SK-N-MC (cell line): Measurements from ENCODE around the gene UMOD.

Experiments
- DNase-seq: peaks from one replicate; pipeline ENCODE4 v3.0.0-alpha.2; 2011; ENCODE audit warnings: low read depth, low spot score
- H3K27ac ChIP-seq: fragments of 200-600 bp; sonication (generic); 2 replicates; pipeline ENCODE4 v1.5.1; 2016; ENCODE audit warnings: mixed run types
- H3K36me3 ChIP-seq: fragments of 200-600 bp; sonication (generic); 2 replicates; pipeline ENCODE4 v1.6.1; 2017; ENCODE audit warnings: antibody characterized with exemption, low read length, mixed read lengths; ENCODE audit not compliant: insufficient read depth
- H3K4me3 ChIP-seq: fragments of 200-600 bp; sonication (generic); 2 replicates; pipeline ENCODE4 v1.5.1; 2016
- H3K9ac ChIP-seq: fragments of 200-600 bp; sonication (generic); 2 replicates; pipeline ENCODE4 v1.8.0; 2017; ENCODE audit warnings: mixed run types, mixed read lengths; ENCODE audit not compliant: insufficient read length
- H3K9me3 ChIP-seq: fragments of 200-600 bp; sonication (generic); 2 replicates; pipeline ENCODE4 v1.6.1; 2017; ENCODE audit warnings: low read depth, mild to moderate bottlenecking, antibody characterized with exemption, low read length, moderate library complexity, mixed read lengths
- EZH2 ChIP-seq: fragments of 200-600 bp; sonication (generic); IDR thresholded peaks from one replicate; pipeline ENCODE4 v1.6.1; 2017; ENCODE audit warnings: antibody characterized with exemption
- FOXP2 ChIP-seq: optimal IDR thresholded peaks from 2 replicates; pipeline ENCODE3; 2011; ENCODE audit warnings: mild to moderate bottlenecking, moderate library complexity; ENCODE audit not compliant: insufficient read depth; ENCODE audit errors: extremely low read length, control extremely low read depth
- POLR2AphosphoS5 ChIP-seq: IDR thresholded peaks from 2 replicates; pipeline ENCODE4 v1.6.1; 2012; ENCODE audit warnings: mild to moderate bottlenecking, low read depth, low read length, borderline replicate concordance

Gene UMOD

DNA sequence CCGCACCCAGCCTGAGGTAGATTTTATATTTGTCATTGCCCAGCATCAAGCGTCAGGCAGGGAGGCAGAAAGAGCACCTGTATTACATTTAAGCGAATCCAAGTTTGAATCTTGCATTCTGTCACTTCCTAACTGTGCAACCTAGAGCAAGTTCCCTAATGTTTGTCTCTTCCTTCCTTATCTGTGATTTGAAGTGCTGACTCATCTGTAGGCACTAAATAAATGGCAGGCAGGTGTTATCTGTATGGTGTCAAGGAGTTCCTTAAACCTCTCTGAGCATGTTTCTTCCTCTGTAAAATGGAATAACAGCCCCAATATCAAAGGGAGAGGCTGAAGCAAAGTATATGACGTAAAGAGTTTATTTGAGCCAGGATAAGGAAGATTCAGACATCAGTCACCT is 49.5 kb downstream of the UMOD start:
- Histone ChIP-seq H3K27ac (no peak overlapping the region), H3K36me3 (no peaks in the 10 kb centered on the region), H3K9me3 (no peaks in the 10 kb centered on the region), H3K9ac (no peak overlapping the region), H3K4me3 (no peak overlapping the region)
- no peak for DNase-seq
- no peak for TF ChIP-seq POLR2AphosphoS5
- no peak for TF ChIP-seq EZH2
- no peak for TF ChIP-seq FOXP2

DNA sequence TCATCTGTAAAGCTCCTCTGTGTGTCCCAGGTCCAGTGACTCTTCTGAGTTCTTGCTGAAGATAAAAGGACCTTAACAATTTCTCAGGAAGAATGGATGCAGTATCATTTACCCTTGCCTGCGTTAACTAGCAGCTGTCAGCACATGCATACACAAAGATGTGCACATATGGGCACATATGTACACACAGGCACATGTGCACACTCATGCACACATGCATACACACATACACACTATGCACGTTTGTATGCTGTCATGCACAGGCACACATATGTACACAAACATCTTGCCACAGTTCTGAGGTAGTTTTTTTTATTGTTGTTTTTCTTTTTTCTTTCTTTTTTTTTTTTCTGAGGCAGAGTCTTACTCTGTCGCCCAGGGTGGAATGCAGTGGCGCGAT is 50.1 kb downstream of the UMOD start:
- no peak for TF ChIP-seq EZH2
- no peak for TF ChIP-seq FOXP2
- TF ChIP-seq POLR2AphosphoS5: no peak
- Histone ChIP-seq H3K36me3 (no peaks in the 10 kb centered on the region), H3K9ac (no peak overlapping the region), H3K4me3 (no peak overlapping the region), H3K9me3 (no peaks in the 10 kb centered on the region), H3K27ac (no peak overlapping the region)
- DNase-seq: no peak

DNA sequence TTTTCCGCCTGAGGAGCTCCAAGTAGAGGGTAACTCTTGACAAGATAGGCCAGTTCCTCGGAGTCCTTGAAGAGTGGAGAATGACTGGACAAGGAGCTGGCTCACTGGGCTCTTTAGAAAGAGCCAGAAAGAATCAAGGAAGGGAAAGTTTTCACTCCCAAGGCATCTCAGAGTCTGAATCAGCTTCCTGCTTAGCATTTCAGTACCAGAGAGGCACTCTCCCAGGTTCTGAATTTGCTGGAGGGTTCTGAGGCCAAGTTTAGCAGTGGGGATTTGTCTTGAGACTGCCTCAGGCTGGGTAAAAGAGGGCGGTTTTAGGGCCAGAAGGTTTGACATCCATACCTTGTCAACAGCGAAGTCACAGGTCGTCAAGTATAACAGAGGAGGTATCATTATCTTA is 50.7 kb downstream of the UMOD start:
- Histone ChIP-seq H3K27ac (no peak overlapping the region), H3K36me3 (no peaks in the 10 kb centered on the region), H3K4me3 (no peak overlapping the region), H3K9me3 (no peaks in the 10 kb centered on the region), H3K9ac (no peak overlapping the region)
- TF ChIP-seq FOXP2 (no peak), EZH2 (no peak), POLR2AphosphoS5 (no peak)
- no peak for DNase-seq

DNA sequence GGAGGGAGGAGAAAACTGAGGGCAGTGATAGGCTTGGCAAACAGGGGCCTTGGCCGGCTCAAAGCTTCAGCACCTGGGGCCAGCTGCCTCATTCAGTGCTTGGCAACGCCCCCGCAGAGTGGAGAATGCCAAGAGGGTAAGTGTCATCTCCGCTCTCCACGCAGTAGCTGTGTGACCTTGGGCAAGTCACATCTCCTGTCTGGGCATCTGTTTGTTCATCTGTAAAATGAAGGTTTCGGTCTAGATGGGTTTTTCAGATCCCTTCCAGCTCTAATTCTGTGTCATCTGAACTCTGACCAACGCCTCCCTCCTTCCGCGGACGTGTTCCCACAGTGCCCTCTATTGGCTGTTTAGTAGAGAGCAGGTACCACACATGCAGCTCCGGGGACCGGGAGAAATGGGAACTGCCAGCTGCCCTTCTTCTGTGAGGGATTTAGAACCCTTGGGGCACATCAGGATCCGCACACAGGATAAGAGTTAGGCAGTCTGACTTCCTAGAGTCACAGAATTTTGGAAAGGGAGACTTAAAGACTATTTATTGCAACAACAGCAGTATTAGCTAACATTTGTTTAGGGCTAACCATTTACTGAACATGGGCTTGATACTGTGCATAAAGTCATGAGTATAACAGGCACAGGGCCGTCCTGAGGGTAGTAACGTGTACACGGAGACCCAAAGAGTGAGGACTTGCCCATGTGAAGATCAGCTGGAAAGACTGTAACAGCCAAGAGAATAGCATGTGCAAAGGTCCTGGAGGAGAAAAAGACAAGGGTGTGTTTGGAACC is 52.0 kb downstream of the UMOD start:
- H3K9me3 ChIP-seq: no peaks in the 10 kb centered on the region
- no peaks in the 10 kb centered on the region for H3K36me3 ChIP-seq
- H3K4me3 ChIP-seq: no peak overlapping the region
- H3K9ac ChIP-seq: no peak overlapping the region
- TF ChIP-seq POLR2AphosphoS5: no peak
- TF ChIP-seq EZH2: no peak
- DNase-seq: no peak
- no peak overlapping the region for H3K27ac ChIP-seq

DNA sequence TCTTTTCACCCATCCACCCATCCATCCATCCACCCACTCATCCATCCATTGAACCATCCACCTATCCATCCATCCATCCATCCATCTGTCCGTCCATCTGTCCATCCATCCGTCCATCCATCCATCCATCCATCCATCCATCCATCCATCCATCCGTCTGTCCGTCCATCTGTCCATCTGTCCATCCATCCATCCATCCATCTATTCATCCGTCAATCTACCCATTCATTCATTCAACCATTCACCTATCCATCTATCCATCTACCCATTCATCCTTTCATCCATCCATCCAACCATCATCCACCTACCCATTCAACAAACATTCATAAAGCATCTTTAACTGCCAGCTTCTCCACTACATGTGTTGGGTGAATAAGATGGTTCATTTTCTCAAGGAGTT is 54.1 kb downstream of the UMOD start:
- H3K4me3 ChIP-seq: no peak overlapping the region
- H3K9ac ChIP-seq: no peak overlapping the region
- no peak for TF ChIP-seq EZH2
- TF ChIP-seq FOXP2: no peak
- TF ChIP-seq POLR2AphosphoS5: no peak
- no peak overlapping the region for H3K27ac ChIP-seq
- no peaks in the 10 kb centered on the region for H3K9me3 ChIP-seq
- DNase-seq: no peak
- H3K36me3 ChIP-seq: no peaks in the 10 kb centered on the region

DNA sequence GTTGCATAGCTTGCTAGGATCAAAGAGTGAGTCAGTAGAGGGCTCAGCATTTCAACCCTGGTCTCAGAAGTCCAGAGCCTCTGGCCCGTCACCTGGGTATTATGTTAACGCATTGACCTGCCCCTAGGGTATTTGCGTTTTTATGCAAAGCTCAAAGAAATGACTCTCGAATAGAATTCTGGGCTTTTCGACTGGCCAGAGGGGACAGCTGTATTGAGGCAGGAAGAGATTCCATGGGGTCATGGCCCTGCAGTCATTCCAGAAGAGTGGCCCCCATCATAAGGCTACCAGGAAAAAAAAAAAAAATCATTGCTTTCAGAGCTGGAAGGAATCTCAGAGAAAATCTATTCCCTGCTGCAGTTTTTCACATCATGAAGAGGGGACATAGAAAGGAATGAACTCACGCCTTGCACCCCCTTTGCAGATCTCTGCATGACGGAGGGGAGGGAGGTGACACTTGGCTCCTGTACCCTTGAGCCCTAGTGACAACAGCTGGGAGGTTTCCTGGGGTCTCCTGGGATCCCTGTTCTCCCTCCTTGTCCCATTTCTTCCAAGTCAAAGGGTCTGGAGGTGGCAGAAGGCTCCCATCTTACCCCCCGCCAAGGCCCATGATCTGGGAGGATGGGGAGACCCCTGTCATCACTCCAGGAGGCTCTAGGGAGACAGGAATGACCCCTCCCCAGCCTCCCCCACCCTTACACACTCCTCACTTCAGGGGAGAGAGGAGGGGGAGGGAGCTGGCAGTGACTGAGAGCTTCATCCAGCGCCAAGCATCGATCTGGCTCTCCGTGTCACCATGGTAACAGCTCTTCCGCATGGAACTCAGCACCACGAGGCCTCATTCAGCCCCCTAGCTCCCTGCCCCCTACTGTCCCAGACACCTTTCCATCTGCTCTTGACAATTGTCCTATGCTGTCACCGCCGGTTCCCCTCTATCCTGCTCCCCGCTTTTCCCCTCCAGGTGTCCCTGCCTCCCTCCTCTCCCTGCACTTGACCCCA is 61.0 kb downstream of the UMOD start:
- no peak overlapping the region for H3K4me3 ChIP-seq
- H3K9ac ChIP-seq: no peak overlapping the region
- H3K27ac ChIP-seq: no peak overlapping the region
- H3K9me3 ChIP-seq: no peaks in the 10 kb centered on the region
- H3K36me3 ChIP-seq: no peaks in the 10 kb centered on the region
- no peak for TF ChIP-seq FOXP2
- no peak for TF ChIP-seq EZH2
- DNase-seq: no peak

DNA sequence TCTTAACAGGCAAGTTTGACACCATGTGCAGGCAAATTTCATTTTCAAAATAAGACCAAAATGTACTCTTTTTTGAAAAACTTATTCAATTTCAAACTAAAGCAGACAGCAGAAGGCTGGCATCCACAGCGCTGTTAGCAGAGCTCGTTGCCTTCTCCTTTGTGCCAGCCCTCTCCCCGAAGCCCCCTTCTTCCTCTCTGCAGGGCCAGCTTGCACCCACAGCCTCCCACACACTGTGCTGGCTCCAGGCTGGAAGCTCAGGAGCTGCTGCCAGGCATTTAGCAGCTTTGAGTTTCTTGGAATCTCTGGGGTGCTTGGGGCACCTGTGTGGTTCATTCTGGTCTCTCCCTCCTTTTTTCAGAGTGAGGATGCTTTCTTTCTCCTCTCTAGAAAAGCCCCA is 62.9 kb downstream of the UMOD start:
- Histone ChIP-seq H3K36me3 (no peaks in the 10 kb centered on the region), H3K4me3 (no peak overlapping the region), H3K9me3 (no peaks in the 10 kb centered on the region), H3K27ac (no peak overlapping the region), H3K9ac (no peak overlapping the region)
- DNase-seq: no peak
- no peak for TF ChIP-seq EZH2

DNA sequence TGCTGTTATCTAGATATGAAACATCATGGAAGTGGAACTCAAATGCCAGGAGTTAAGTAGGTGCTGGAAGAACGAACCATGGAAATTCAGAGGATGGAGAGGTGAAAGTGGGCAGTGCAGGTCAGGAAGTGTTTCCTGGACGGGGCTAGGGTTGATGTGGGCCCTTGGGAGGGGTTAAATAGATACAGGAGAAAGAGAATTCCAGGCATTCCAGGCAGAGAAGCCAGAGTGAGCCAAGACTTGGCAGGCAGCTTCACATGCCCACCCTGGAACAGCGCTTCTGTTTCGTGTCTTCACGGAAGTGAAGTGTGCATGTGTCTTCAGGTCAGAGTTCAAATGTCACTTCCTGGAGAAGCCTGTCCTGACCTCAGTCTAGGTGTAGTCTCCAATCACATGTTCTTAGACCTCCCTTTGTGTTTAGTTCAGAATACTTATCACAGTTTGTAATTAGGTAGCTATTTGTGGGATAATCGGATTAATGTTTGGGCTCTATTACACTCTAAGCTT is 66.5 kb downstream of the UMOD start:
- Histone ChIP-seq H3K9ac (no peak overlapping the region), H3K27ac (no peak overlapping the region), H3K9me3 (no peaks in the 10 kb centered on the region), H3K4me3 (no peak overlapping the region), H3K36me3 (no peaks in the 10 kb centered on the region)
- DNase-seq: no peak
- TF ChIP-seq EZH2 (no peak), POLR2AphosphoS5 (no peak), FOXP2 (no peak)
